HEK293 (cell line): ENCODE data around the gene WWOX.

ENCODE experiments used
- CTCF ChIA-PET: fragments of 350-600 bp; formaldehyde crosslinking; extraction: SDS; loops from one replicate; lab custom pipeline; 2021; ENCODE audit warnings: antibody characterized with exemption; lab: Yijun Ruan, JAX
- POLR2A ChIA-PET: fragments of 300-600 bp; formaldehyde crosslinking; extraction: SDS; loops from one replicate; lab custom pipeline; 2020; ENCODE audit warnings: antibody characterized with exemption, inconsistent platforms; lab: Yijun Ruan, JAX
- H3K27ac ChIP-seq: fragments of 200-500 bp; sonication (Bioruptor generic); 2 replicates; pipeline ENCODE4 v1.5.1; 2014; ENCODE audit warnings: low read depth, low read length, control low read depth, inconsistent platforms; ENCODE audit errors: extremely low read depth
- H3K36me3 ChIP-seq, 2 experiments: fragments of 200-500 bp in 1 of 2; sonication (Bioruptor generic) in 1 of 2; 1 replicate in 1 of 2; 2 replicates in 1 of 2; pipeline ENCODE4 v1.5.1; 2014 to 2017; ENCODE audit warnings: inconsistent platforms in 2 of 2, low read length in 2 of 2; ENCODE audit not compliant: control insufficient read depth in 2 of 2, insufficient read depth in 1 of 2
- H3K4me1 ChIP-seq: fragments of 200-500 bp; sonication (Bioruptor generic); 2 replicates; pipeline ENCODE4 v1.5.1; 2014; ENCODE audit warnings: mild to moderate bottlenecking, low read length, inconsistent platforms; ENCODE audit not compliant: control insufficient read depth, insufficient read depth
- H3K4me3 ChIP-seq: 2 replicates; pipeline ENCODE4 v1.5.1; 2011; ENCODE audit warnings: low read depth, mild to moderate bottlenecking, control low read depth, low read length, moderate library complexity
- H3K9me3 ChIP-seq: fragments of 200-500 bp; sonication (Bioruptor generic); 2 replicates; pipeline ENCODE4 v1.5.1; 2014; ENCODE audit warnings: low read depth, low read length, inconsistent platforms; ENCODE audit not compliant: control insufficient read depth, insufficient read depth
- BCL11A ChIP-seq: fragments of 450-650 bp; formaldehyde crosslinking; IDR thresholded peaks from 2 replicates; pipeline ENCODE4 v1.5.1; 2016; ENCODE audit warnings: low read depth, missing biosample characterization, missing genetic modification characterization
- GLIS1 ChIP-seq: fragments of 450-650 bp; formaldehyde crosslinking; IDR thresholded peaks from 2 replicates; pipeline ENCODE4 v1.5.1; 2016; ENCODE audit warnings: missing biosample characterization, missing genetic modification characterization
- KLF9 ChIP-seq: fragments of 450-650 bp; formaldehyde crosslinking; IDR thresholded peaks from 2 replicates; pipeline ENCODE4 v1.5.1; 2016; ENCODE audit warnings: missing biosample characterization, missing genetic modification characterization, low read depth
- SCRT1 ChIP-seq: fragments of 450-650 bp; formaldehyde crosslinking; IDR thresholded peaks from 2 replicates; pipeline ENCODE4 v1.5.1; 2016; ENCODE audit warnings: missing biosample characterization, missing genetic modification characterization, borderline replicate concordance
- SP3 ChIP-seq: fragments of 450-650 bp; formaldehyde crosslinking; IDR thresholded peaks from 2 replicates; pipeline ENCODE4 v1.5.1; 2016; ENCODE audit warnings: missing biosample characterization, missing genetic modification characterization
- ZBTB1 ChIP-seq: fragments of 450-650 bp; formaldehyde crosslinking; IDR thresholded peaks from 2 replicates; pipeline ENCODE4 v1.5.1; 2016; ENCODE audit warnings: missing biosample characterization, missing genetic modification characterization
- ZFHX2 ChIP-seq: fragments of 450-650 bp; formaldehyde crosslinking; conservative IDR thresholded peaks from 2 replicates; pipeline ENCODE4 v1.5.1; 2016; ENCODE audit warnings: missing biosample characterization, missing genetic modification characterization
- ZNF132 ChIP-seq: fragments of 450-650 bp; formaldehyde crosslinking; IDR thresholded peaks from 2 replicates; pipeline ENCODE4 v1.5.1; 2017; ENCODE audit warnings: missing biosample characterization, missing genetic modification characterization, borderline replicate concordance
- ZNF19 ChIP-seq: fragments of 450-650 bp; formaldehyde crosslinking; IDR thresholded peaks from 2 replicates; pipeline ENCODE4; 2016; ENCODE audit warnings: missing biosample characterization, missing genetic modification characterization, low read depth
- ZNF416 ChIP-seq: fragments of 450-650 bp; formaldehyde crosslinking; IDR thresholded peaks from 2 replicates; pipeline ENCODE4 v1.5.1; 2016; ENCODE audit warnings: missing biosample characterization, missing genetic modification characterization
- ZNF433 ChIP-seq: fragments of 450-650 bp; formaldehyde crosslinking; IDR thresholded peaks from 2 replicates; pipeline ENCODE4 v1.5.1; 2016; ENCODE audit warnings: missing biosample characterization, missing genetic modification characterization, low read depth
- ZNF707 ChIP-seq: fragments of 450-650 bp; formaldehyde crosslinking; IDR thresholded peaks from 2 replicates; pipeline ENCODE4 v1.5.1; 2016; ENCODE audit warnings: missing biosample characterization, missing genetic modification characterization
- ZNF768 ChIP-seq: fragments of 450-650 bp; formaldehyde crosslinking; IDR thresholded peaks from 2 replicates; pipeline ENCODE4 v1.5.1; 2018; ENCODE audit warnings: missing biosample characterization, mild to moderate bottlenecking, missing genetic modification characterization
- ZNF776 ChIP-seq: fragments of 450-650 bp; formaldehyde crosslinking; IDR thresholded peaks from 2 replicates; pipeline ENCODE4 v1.5.0; 2017; ENCODE audit warnings: missing biosample characterization, missing genetic modification characterization, borderline replicate concordance
- ZXDB ChIP-seq: fragments of 450-650 bp; formaldehyde crosslinking; IDR thresholded peaks from 2 replicates; pipeline ENCODE4 v1.5.1; 2016; ENCODE audit warnings: missing biosample characterization, missing genetic modification characterization
- TF ChIP-seq, protein P1 (sequence below): fragments of 450-650 bp; formaldehyde crosslinking; IDR thresholded peaks from 2 replicates; pipeline ENCODE4 v1.5.1; 2017; ENCODE audit warnings: missing biosample characterization, missing genetic modification characterization
- TF ChIP-seq, protein P2 (sequence below): fragments of 450-650 bp; formaldehyde crosslinking; IDR thresholded peaks from 2 replicates; pipeline ENCODE4 v1.5.1; 2016; ENCODE audit warnings: missing biosample characterization, missing genetic modification characterization
- TF ChIP-seq, protein P3 (sequence below): fragments of 450-650 bp; formaldehyde crosslinking; IDR thresholded peaks from 2 replicates; pipeline ENCODE4 v1.5.1; 2016; ENCODE audit warnings: missing biosample characterization, missing genetic modification characterization
- TF ChIP-seq, protein P4 (sequence below): fragments of 450-650 bp; IDR thresholded peaks from 2 replicates; pipeline ENCODE4 v1.5.1; 2018; ENCODE audit warnings: missing biosample characterization, missing genetic modification characterization
- TF ChIP-seq, protein P5 (sequence below): fragments of 450-650 bp; formaldehyde crosslinking; IDR thresholded peaks from 2 replicates; pipeline ENCODE4 v1.5.1; 2017; ENCODE audit warnings: missing biosample characterization, missing genetic modification characterization
- TF ChIP-seq, protein P6 (sequence below): fragments of 450-650 bp; formaldehyde crosslinking; IDR thresholded peaks from 2 replicates; pipeline ENCODE4 v1.5.1; 2016; ENCODE audit warnings: missing biosample characterization, missing genetic modification characterization, low read depth
- TF ChIP-seq, protein P7 (sequence below): fragments of 450-650 bp; formaldehyde crosslinking; IDR thresholded peaks from 2 replicates; pipeline ENCODE4 v1.5.1; 2016; ENCODE audit warnings: missing biosample characterization, missing genetic modification characterization, low read depth

Gene WWOX

DNA sequence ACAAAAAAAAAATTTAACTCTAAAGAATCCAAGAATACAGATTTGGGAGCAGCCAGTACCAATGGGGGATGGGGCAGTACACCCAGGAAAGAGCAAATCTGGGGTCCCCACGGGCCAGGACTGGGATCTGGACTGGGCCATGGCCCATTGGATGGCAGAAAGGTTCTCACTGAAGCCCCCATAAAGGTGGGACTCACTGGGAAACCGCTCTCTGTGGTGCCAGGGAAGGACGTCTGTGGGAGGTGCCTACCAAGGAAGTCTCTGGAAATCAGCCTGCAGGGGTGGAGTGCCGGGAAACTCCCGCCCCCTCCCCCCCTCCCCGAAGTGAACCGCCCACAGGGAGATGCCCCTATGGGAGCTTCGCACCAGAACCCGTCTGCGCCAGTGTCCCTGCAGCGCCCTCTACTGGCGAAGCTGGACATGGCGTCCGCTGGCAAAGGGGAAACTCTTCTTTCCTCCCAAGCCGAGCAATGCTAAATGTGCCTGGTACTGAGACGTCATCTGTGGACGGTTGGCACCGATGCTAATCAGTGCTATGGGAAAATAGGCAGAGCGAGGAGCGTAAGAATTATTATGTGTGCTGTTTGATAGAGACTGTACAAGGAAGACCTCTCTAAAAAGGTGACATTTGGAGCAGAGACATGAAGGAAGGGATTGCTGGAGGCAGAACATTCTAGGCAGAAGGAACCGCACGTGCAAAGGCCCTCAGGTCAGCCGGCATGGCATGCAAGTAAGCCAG is 671.1 kb downstream of the WWOX start:
- Histone ChIP-seq H3K4me1 (no peaks in the 10 kb centered on the region), H3K27ac (no peak overlapping the region), H3K9me3 (no peaks in the 10 kb centered on the region), H3K36me3 (no peaks in the 10 kb centered on the region), H3K4me3 (no peak overlapping the region)
- POLR2A ChIA-PET = interaction anchor here (0.6 to 0.7 kb wide), 2 partner anchors 83 to 569 kb away, joined by 3 read pairs; no protein-coding TSS in a partner anchor
- CTCF ChIA-PET = interaction anchor here (0.5 to 1.9 kb wide), 19 partner anchors 8 to 830 kb away, joined by 3 to 9 read pairs (median 4); partner anchors contain the start of gene MAF
- TF ChIP-seq ZNF433 (no peak), ZNF19 (tag by site-specific recombination) (no peak), GLIS1 (tag by site-specific recombination) (peak; percentile 44; the same call in 1 of the 2 replicates), ZNF707 (tag by site-specific recombination) (no peak), ZXDB (tag by site-specific recombination) (0 out of 2 replicates have a peak, but pooled peaks have one; percentile 24), ZNF776 (no peak), KLF9 (tag by site-specific recombination) (0 out of 2 replicates have a peak, but pooled peaks have one; percentile 47), BCL11A (tag by site-specific recombination) (no peak), SCRT1 (tag by site-specific recombination) (no peak), ZBTB1 (tag by site-specific recombination) (no peak), ZFHX2 (tag by site-specific recombination) (peak; percentile 61), ZNF768 (tag by site-specific recombination) (no peak), SP3 (tag by site-specific recombination) (no peak; the same call in 1 of the 2 replicates), ZNF416 (tag by site-specific recombination) (no peak), ZNF132 (no peak)
- TF ChIP-seq, protein P1, sequence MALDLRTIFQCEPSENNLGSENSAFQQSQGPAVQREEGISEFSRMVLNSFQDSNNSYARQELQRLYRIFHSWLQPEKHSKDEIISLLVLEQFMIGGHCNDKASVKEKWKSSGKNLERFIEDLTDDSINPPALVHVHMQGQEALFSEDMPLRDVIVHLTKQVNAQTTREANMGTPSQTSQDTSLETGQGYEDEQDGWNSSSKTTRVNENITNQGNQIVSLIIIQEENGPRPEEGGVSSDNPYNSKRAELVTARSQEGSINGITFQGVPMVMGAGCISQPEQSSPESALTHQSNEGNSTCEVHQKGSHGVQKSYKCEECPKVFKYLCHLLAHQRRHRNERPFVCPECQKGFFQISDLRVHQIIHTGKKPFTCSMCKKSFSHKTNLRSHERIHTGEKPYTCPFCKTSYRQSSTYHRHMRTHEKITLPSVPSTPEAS = no peak
- TF ChIP-seq, protein P2, sequence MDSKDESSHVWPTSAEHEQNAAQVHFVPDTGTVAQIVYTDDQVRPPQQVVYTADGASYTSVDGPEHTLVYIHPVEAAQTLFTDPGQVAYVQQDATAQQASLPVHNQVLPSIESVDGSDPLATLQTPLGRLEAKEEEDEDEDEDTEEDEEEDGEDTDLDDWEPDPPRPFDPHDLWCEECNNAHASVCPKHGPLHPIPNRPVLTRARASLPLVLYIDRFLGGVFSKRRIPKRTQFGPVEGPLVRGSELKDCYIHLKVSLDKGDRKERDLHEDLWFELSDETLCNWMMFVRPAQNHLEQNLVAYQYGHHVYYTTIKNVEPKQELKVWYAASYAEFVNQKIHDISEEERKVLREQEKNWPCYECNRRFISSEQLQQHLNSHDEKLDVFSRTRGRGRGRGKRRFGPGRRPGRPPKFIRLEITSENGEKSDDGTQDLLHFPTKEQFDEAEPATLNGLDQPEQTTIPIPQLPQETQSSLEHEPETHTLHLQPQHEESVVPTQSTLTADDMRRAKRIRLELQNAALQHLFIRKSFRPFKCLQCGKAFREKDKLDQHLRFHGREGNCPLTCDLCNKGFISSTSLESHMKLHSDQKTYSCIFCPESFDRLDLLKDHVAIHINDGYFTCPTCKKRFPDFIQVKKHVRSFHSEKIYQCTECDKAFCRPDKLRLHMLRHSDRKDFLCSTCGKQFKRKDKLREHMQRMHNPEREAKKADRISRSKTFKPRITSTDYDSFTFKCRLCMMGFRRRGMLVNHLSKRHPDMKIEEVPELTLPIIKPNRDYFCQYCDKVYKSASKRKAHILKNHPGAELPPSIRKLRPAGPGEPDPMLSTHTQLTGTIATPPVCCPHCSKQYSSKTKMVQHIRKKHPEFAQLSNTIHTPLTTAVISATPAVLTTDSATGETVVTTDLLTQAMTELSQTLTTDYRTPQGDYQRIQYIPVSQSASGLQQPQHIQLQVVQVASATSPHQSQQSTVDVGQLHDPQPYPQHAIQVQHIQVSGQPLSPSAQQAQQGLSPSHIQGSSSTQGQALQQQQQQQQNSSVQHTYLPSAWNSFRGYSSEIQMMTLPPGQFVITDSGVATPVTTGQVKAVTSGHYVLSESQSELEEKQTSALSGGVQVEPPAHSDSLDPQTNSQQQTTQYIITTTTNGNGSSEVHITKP = 0 out of 2 replicates have a peak, but pooled peaks have one; percentile 39
- TF ChIP-seq, protein P3, sequence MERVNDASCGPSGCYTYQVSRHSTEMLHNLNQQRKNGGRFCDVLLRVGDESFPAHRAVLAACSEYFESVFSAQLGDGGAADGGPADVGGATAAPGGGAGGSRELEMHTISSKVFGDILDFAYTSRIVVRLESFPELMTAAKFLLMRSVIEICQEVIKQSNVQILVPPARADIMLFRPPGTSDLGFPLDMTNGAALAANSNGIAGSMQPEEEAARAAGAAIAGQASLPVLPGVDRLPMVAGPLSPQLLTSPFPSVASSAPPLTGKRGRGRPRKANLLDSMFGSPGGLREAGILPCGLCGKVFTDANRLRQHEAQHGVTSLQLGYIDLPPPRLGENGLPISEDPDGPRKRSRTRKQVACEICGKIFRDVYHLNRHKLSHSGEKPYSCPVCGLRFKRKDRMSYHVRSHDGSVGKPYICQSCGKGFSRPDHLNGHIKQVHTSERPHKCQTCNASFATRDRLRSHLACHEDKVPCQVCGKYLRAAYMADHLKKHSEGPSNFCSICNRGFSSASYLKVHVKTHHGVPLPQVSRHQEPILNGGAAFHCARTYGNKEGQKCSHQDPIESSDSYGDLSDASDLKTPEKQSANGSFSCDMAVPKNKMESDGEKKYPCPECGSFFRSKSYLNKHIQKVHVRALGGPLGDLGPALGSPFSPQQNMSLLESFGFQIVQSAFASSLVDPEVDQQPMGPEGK (tag by site-specific recombination) = peak; percentile 44
- TF ChIP-seq, protein P4, sequence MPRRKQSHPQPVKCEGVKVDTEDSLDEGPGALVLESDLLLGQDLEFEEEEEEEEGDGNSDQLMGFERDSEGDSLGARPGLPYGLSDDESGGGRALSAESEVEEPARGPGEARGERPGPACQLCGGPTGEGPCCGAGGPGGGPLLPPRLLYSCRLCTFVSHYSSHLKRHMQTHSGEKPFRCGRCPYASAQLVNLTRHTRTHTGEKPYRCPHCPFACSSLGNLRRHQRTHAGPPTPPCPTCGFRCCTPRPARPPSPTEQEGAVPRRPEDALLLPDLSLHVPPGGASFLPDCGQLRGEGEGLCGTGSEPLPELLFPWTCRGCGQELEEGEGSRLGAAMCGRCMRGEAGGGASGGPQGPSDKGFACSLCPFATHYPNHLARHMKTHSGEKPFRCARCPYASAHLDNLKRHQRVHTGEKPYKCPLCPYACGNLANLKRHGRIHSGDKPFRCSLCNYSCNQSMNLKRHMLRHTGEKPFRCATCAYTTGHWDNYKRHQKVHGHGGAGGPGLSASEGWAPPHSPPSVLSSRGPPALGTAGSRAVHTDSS (tag by site-specific recombination) = no peak
- TF ChIP-seq, protein P5, sequence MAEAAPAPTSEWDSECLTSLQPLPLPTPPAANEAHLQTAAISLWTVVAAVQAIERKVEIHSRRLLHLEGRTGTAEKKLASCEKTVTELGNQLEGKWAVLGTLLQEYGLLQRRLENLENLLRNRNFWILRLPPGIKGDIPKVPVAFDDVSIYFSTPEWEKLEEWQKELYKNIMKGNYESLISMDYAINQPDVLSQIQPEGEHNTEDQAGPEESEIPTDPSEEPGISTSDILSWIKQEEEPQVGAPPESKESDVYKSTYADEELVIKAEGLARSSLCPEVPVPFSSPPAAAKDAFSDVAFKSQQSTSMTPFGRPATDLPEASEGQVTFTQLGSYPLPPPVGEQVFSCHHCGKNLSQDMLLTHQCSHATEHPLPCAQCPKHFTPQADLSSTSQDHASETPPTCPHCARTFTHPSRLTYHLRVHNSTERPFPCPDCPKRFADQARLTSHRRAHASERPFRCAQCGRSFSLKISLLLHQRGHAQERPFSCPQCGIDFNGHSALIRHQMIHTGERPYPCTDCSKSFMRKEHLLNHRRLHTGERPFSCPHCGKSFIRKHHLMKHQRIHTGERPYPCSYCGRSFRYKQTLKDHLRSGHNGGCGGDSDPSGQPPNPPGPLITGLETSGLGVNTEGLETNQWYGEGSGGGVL (tag by site-specific recombination) = peak; percentile 17; the same call in 1 of the 2 replicates
- TF ChIP-seq, protein P6, sequence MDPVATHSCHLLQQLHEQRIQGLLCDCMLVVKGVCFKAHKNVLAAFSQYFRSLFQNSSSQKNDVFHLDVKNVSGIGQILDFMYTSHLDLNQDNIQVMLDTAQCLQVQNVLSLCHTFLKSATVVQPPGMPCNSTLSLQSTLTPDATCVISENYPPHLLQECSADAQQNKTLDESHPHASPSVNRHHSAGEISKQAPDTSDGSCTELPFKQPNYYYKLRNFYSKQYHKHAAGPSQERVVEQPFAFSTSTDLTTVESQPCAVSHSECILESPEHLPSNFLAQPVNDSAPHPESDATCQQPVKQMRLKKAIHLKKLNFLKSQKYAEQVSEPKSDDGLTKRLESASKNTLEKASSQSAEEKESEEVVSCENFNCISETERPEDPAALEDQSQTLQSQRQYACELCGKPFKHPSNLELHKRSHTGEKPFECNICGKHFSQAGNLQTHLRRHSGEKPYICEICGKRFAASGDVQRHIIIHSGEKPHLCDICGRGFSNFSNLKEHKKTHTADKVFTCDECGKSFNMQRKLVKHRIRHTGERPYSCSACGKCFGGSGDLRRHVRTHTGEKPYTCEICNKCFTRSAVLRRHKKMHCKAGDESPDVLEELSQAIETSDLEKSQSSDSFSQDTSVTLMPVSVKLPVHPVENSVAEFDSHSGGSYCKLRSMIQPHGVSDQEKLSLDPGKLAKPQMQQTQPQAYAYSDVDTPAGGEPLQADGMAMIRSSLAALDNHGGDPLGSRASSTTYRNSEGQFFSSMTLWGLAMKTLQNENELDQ = no peak
- TF ChIP-seq, protein P7, sequence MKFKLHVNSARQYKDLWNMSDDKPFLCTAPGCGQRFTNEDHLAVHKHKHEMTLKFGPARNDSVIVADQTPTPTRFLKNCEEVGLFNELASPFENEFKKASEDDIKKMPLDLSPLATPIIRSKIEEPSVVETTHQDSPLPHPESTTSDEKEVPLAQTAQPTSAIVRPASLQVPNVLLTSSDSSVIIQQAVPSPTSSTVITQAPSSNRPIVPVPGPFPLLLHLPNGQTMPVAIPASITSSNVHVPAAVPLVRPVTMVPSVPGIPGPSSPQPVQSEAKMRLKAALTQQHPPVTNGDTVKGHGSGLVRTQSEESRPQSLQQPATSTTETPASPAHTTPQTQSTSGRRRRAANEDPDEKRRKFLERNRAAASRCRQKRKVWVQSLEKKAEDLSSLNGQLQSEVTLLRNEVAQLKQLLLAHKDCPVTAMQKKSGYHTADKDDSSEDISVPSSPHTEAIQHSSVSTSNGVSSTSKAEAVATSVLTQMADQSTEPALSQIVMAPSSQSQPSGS = no peak
